Endometrial microvascular endothelial cells (primary cell): ENCODE measurements around the gene HHAT. TPM values are rescaled to one million over a fixed set of nuclear protein-coding genes. Genes with fewer than 3 reads are reported as not detected.
"Not testable (repeated sequence)": the region's sequence is repeated elsewhere in the genome, so short reads cannot be mapped to it uniquely, and the experiment has no call there.

ENCODE experiments used
- in situ Hi-C: cut with HindIII; loops from 2 replicates; pipeline ENCODE4 v1.10.0; 2017; ENCODE audit warnings: low sequenced_read_pairs, low pct_unique_long_range_greater_than_20kb; ENCODE audit errors: inconsistent ontology term
- total RNA-seq: library from RNA; depleted of rRNA; stranded (reverse); fragments of >200 nt; gene quantifications from one replicate; pipeline ENCODE4 v1.2.3, GENCODE V29; 2015; ENCODE audit errors: inconsistent ontology term

Gene HHAT
- total RNA-seq, 1 donor from 2014 or later: 1.6 TPM

DNA sequence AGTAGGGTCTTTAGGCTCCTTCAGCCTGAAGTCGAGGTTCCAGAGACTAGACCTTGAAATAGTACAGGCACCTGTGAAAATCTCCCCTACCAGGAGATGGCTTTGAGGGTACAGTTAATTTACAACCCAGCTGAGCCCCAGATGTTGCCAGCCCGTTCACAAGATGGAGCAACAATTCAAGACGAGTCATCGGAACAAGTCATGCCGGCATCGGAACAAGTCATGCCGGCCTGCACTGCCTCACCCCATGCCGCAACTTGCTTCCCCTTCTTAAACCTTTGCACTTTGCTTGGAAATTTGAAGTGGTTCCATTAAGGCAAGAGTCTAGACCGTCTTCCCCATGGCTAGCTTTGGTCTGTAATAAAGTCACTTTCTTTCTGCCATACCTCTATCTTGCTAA, 16.0 kb downstream of the HHAT start:
- in situ Hi-C loops: no loop called here

DNA sequence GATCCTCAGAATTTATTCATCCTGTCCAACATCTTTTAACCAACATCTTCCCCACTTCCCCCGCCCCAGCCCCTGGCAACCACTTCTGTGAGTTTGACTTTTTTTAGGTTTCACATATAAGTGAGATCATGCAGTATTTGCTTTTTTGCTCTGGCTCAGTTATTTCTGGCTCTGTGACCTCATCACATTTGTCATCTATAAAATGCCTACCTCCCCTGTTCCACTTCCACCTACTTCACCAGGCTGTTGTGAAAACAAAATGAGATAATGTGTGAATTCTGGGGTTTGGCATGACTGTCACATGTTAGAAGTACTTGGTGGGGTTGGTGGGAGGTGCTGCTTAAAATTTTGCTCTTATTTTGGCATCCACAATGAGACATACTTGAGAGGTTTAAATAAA, 18.4 kb downstream of the HHAT start:
- in situ Hi-C loops: no loop called here

DNA sequence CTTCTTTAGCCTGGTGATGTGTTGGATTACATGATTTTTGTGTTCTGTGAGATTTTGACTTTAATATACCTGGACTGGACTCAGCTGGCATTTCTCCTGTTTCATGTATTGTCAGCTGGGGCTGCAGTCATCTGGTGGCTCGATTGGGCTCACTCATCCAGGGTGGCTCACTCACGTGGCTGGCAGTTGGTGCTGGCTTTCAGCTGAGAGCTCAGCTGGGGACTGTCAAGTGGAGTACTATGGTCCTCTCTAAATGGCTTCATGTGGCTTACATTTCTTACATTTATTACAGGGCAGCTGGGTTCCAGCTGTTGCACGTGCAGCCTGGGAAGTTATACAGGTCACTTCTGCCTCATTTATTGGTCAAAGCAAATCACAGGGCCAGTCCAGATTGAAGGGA, 22.8 kb downstream of the HHAT start:
- in situ Hi-C loops: no loop called here

DNA sequence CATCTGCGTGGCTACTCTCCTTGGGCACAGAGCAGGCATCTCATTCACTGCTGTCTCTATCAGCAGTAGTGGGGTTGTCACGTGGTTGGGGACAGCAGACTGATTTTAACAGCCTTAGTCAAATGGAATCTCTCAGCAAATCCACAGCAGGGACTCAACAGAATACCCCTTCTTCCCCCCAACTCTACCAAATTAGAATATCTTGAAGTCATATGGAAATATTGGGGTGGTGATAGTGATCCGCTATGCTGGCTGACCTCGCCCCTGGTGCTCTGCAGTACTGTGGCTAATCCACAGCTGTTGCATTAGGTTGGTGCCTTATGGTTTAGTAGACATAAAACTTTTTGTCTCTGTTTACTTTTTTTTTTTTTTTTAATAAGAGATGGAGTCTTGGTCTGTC, 23.9 kb downstream of the HHAT start:
- in situ Hi-C loops: no loop called here

DNA sequence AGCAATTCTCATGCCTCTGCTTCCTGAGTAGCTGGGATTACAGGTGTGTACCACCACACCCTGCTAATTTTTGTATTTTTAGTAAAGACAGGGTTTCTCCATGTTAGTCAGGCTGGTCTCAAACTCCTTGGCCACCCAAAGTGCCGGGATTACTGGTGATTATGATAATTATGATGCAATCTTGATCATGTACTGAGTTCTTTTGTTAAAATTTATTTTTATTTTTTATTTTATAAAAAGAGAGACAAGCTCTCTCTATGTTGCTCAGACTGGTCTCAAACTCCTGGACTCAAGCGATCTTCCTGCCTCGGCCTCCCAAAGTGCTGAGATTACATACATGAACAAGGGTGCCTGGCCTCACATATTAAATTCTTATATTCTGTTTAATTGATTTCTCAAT, 25.6 kb downstream of the HHAT start:
- in situ Hi-C loops: not testable (repeated sequence)

- in situ Hi-C loops: no loop called here
Measured at GRCh38 chr1:210358626-210359025, 29.9 kb downstream of the HHAT start.

- in situ Hi-C loops: no loop called here
Measured at GRCh38 chr1:210359255-210359654, 30.6 kb downstream of the HHAT start.

GRCh38 chr1:210360852-210361477, 32.3 kb downstream of the HHAT start:
- in situ Hi-C loops: no loop called here

DNA sequence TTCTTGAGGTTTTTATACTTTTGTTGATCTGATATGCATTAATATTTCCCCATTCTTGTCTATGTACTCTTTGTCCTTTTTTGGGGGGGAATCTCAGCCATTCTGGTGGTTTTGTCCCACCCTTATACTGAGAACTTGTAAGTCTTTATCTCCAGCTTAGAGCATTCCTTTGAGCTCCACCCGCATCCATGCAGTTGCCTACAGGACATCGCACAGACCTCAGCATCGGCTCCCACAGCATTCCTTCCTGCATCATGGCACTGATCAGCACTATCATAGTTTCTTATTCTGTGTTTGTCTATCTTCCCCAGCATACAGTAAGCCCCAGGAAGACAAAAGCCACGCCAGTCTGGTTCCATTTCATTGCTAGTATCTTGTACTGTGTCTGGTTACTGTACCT, 33.0 kb downstream of the HHAT start:
- in situ Hi-C loops: no loop called here

GRCh38 chr1:210362526-210362925, 33.8 kb downstream of the HHAT start:
- in situ Hi-C loops: no loop called here

GRCh38 chr1:210363119-210363518, 34.4 kb downstream of the HHAT start:
- in situ Hi-C loops: no loop called here

GRCh38 chr1:210364479-210364878, 35.8 kb downstream of the HHAT start:
- in situ Hi-C loops: no loop called here

DNA sequence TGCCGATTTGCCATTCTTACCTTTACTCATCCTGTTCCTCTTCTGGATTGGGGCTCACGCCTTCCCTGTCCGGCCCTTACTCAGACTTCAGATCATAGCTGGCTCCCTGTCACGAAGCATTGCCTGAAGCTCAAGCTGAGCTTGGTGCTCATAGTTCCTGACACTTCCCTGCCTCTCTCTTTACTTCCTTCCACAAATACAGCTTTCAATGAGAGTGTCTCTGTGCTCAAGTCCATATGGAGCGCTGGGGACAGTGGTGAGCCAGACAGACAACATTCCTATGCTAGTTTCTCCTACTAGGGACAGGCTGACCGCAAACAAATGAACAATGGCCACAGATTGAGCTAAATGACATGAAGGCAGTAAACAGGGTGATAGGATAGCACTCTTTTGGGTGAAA, 38.1 kb downstream of the HHAT start:
- in situ Hi-C loops: no loop called here

DNA sequence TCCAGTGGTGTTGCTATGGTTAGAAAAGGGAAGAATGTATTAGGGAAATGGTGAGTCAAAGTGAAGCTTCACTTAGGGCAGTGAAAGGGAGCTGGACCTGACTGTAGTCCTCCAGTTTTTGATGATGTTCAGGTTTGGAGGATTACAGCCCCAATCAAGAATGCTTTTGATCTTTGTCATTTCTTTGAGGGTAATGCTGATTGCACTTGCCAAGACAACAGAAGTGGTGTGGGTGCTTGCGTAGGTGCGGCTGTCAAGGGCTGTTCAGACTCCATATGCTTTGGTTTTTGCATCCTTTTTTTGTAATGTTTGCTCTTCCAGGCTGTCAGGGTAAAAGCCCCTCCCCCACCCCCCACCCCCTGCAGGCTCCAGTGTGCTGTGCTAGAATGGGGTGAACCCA, 38.9 kb downstream of the HHAT start:
- in situ Hi-C loops: no loop called here

GRCh38 chr1:210369425-210369824, 40.7 kb downstream of the HHAT start:
- in situ Hi-C loops: no loop called here

DNA sequence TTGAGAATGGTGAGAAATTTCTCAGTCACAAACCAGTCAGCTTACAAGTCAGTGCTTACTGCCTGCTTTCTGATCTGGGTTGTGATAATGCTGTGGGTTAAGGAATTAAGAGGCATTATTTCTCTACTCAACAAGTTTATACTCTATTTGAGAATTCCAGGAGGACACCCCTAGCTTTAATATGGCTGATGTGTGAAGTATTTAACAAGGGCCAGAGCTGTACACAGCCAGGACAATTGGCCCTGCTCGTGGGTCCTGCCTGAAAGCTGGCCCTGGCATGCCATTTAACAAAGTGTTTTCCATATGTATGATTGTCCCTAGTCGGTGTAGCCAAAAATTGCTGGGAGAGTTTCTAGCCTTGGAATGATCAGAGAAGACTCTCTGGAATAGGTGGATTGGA, 43.2 kb downstream of the HHAT start:
- in situ Hi-C loops: no loop called here

GRCh38 chr1:210372491-210372890, 43.8 kb downstream of the HHAT start:
- in situ Hi-C loops: no loop called here

GRCh38 chr1:210372931-210373627, 44.4 kb downstream of the HHAT start:
- in situ Hi-C loops: no loop called here

- in situ Hi-C loops: no loop called here
Measured at GRCh38 chr1:210373628-210373877, 44.9 kb downstream of the HHAT start.

DNA sequence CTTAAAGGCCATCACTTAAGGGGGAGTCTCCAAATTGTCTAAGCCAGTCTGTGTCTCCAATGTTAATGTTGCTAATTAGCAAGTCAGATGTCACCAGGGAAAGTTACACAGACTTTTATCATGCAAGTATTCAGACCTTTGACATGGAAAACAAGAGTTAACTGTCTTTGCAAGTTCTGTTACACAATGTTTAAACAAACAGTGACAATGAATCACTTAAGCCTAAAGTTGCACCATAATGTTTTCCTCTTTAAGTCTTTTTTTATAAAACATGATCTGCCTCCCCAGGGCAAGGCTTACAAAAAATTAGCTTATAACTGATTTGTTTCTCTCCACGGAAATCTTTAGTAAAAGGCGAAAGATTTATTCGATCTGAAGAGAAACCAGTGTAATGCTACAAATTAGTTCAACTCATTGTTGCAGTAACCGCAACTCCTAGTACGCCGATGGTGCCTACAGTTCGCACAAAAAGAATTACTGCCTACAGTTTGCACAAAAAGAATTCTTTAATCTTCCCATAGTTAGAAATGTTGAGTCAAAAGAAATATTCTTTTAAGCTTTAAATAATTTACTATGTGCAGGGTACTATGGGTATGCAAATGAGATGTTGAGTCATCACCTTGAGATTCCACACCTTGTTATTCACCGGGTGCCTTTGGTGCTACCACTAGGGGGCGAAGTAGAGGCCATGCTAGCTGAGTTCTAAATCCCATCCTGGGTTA, 45.3 kb downstream of the HHAT start:
- in situ Hi-C loops: no loop called here

GRCh38 chr1:210374600-210374953, 45.9 kb downstream of the HHAT start:
- in situ Hi-C loops: no loop called here
